OCI-LY7 (cell line): ENCODE measurements around the gene C4orf50. TPM values are rescaled to one million over a fixed set of nuclear protein-coding genes. Genes with fewer than 3 reads are reported as not detected.

Source experiments
- BruUV-seq: library from RNA; stranded (reverse); fragments of 400-500 nt; replicated peaks from 2 replicates; lab custom pipeline; 2021; lab: Mats Ljungman, UMichigan
- CTCF ChIA-PET: fragments of 300-600 bp; sonication (Branson Sonifier 250); formaldehyde crosslinking; loops from one replicate; lab custom pipeline; 2022; ENCODE audit warnings: antibody characterized with exemption; ENCODE audit not compliant: unreplicated experiment; lab: Charles Lee
- POLR2A ChIA-PET: fragments of 300-600 bp; sonication (Branson Sonifier 250); formaldehyde crosslinking; loops from one replicate; lab custom pipeline; 2022; ENCODE audit warnings: antibody characterized with exemption; lab: Charles Lee
- DNase-seq: peaks from one replicate; pipeline ENCODE4 v3.0.0-alpha.2; 2015; ENCODE audit warnings: low spot score
- H2AFZ ChIP-seq: fragments of 200-600 bp; sonication (generic), shearing (Covaris generic); 2 replicates; pipeline ENCODE4 v1.6.1; 2014; ENCODE audit warnings: mild to moderate bottlenecking, antibody characterized with exemption, low read length, moderate library complexity
- H3K27ac ChIP-seq: fragments of 200-600 bp; sonication (generic); 2 replicates; pipeline ENCODE4 v1.5.1; 2014; ENCODE audit warnings: mixed run types, low read depth, mild to moderate bottlenecking, moderate library complexity, low read length, inconsistent platforms; ENCODE audit not compliant: poor library complexity, severe bottlenecking
- H3K36me3 ChIP-seq: fragments of 200-600 bp; sonication (generic); 2 replicates; pipeline ENCODE4 v1.6.1; 2014; ENCODE audit warnings: mild to moderate bottlenecking, antibody characterized with exemption, low read length, moderate library complexity, mixed read lengths; ENCODE audit not compliant: insufficient read depth
- H3K4me1 ChIP-seq: fragments of 200-600 bp; sonication (generic); 2 replicates; pipeline ENCODE4 v1.5.1; 2014; ENCODE audit warnings: mild to moderate bottlenecking, low read length; ENCODE audit not compliant: insufficient read depth, poor library complexity, severe bottlenecking
- H3K4me2 ChIP-seq: fragments of 200-600 bp; sonication (generic); 2 replicates; pipeline ENCODE4 v1.6.1; 2014; ENCODE audit warnings: mild to moderate bottlenecking, low read length
- H3K4me3 ChIP-seq: fragments of 200-600 bp; sonication (generic); 2 replicates; pipeline ENCODE4 v1.5.1; 2014; ENCODE audit warnings: mild to moderate bottlenecking, low read depth, low read length; ENCODE audit not compliant: poor library complexity, severe bottlenecking
- H3K79me2 ChIP-seq: fragments of 200-600 bp; sonication (generic); 2 replicates; pipeline ENCODE4 v1.6.1; 2016; ENCODE audit warnings: low read depth, mild to moderate bottlenecking, low read length, moderate library complexity, mixed read lengths; ENCODE audit not compliant: insufficient read depth
- H3K9me2 ChIP-seq: fragments of 200-600 bp; sonication (generic); 2 replicates; pipeline ENCODE4 v1.6.1; 2016; ENCODE audit warnings: mild to moderate bottlenecking, low read length, mixed read lengths; ENCODE audit not compliant: insufficient read depth
- H3K9me3 ChIP-seq: fragments of 200-600 bp; sonication (generic); 2 replicates; pipeline ENCODE4 v1.6.1; 2014; ENCODE audit warnings: mild to moderate bottlenecking, mixed run types, low read length, mixed read lengths
- H4K20me1 ChIP-seq: fragments of 200-600 bp; sonication (generic); 2 replicates; pipeline ENCODE4 v1.6.1; 2014; ENCODE audit warnings: mild to moderate bottlenecking, antibody characterized with exemption, low read length, moderate library complexity, mixed read lengths; ENCODE audit not compliant: insufficient read depth
- EZH2phosphoT487 ChIP-seq: fragments of 200-600 bp; sonication (generic); IDR thresholded peaks from 2 replicates; pipeline ENCODE4 v1.6.1; 2018; ENCODE audit warnings: low read depth, borderline replicate concordance, mild to moderate bottlenecking, mixed run types, antibody characterized with exemption, low read length, moderate library complexity, mixed read lengths
- intact Hi-C: fragments of 100-400 bp; cut with micrococcal nuclease; formaldehyde crosslinking; loops from one replicate; pipeline ENCODE4 v1.10.0; 2022; ENCODE audit not compliant: unreplicated experiment
- total RNA-seq, 2 experiments: library from RNA; depleted of rRNA in 1 of 2; stranded (reverse); fragments of >200 nt in 1 of 2; shearing (Covaris generic) in 1 of 2; gene quantifications; 2 replicates each; pipeline ENCODE4 v1.2.3, GENCODE V29; 2014 to 2022
- TF ChIP-seq, protein P1 (sequence below): fragments of 200-600 bp; sonication (generic); conservative IDR thresholded peaks from 2 replicates; pipeline ENCODE4 v1.5.1; 2014; ENCODE audit warnings: mild to moderate bottlenecking, antibody characterized with exemption, low read length, moderate library complexity, mixed read lengths

The C4orf50 gene
- total RNA-seq, 2 experiments from 2014 or later, result 0.06 TPM; not detected in 1

- BruUV-seq, result no TSS peak
- no peak overlapping the region for H2AFZ ChIP-seq
- ChIA-PET CTCF (no interaction called here), POLR2A (no interaction called here)
- H3K36me3 ChIP-seq, result no peaks in the 10 kb centered on the region
- no peak overlapping the region for H3K27ac ChIP-seq
- no peaks in the 10 kb centered on the region for H3K79me2 ChIP-seq
- DNase-seq, result no peak
- H3K9me3 ChIP-seq, result peaks cover 6% of the 10 kb centered on the region; the same call in 1 of the 2 replicates
- no peaks in the 10 kb centered on the region for H3K9me2 ChIP-seq
- H3K4me2 ChIP-seq, result no peak overlapping the region
- intact Hi-C loops, result no loop called here
- TF ChIP-seq EZH2phosphoT487, result no peak
- TF ChIP-seq, protein P1, sequence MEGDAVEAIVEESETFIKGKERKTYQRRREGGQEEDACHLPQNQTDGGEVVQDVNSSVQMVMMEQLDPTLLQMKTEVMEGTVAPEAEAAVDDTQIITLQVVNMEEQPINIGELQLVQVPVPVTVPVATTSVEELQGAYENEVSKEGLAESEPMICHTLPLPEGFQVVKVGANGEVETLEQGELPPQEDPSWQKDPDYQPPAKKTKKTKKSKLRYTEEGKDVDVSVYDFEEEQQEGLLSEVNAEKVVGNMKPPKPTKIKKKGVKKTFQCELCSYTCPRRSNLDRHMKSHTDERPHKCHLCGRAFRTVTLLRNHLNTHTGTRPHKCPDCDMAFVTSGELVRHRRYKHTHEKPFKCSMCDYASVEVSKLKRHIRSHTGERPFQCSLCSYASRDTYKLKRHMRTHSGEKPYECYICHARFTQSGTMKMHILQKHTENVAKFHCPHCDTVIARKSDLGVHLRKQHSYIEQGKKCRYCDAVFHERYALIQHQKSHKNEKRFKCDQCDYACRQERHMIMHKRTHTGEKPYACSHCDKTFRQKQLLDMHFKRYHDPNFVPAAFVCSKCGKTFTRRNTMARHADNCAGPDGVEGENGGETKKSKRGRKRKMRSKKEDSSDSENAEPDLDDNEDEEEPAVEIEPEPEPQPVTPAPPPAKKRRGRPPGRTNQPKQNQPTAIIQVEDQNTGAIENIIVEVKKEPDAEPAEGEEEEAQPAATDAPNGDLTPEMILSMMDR, result no peak
- H3K4me1 ChIP-seq, result no peaks in the 10 kb centered on the region
- no peaks in the 10 kb centered on the region for H4K20me1 ChIP-seq
- H3K4me3 ChIP-seq, result no peak overlapping the region
These were observed 46.2 kb upstream of the C4orf50 start for GRCh38 chr4:6064383-6064782.

DNA sequence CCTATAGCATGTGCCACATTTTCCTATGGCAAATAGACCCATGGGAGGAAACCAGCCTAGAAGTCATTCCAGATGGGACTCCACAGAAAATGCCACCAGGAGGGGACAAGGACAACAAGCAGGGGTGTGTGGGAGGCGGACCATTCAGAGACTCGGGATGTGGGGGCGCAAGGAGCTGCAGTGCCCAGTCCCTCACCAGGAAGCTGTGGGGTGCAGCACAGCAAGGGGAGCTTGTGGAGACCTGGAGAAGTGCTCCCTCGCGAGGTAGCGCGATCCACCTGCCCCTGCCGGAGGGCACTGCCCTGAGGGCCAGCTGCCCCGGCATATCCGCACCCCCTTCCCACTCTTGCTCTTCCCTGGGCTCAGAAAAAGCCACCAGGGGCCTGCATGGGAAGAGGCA, 45.5 kb upstream of the C4orf50 start:
- intact Hi-C loops, result no loop called here
- Histone ChIP-seq H3K4me1 (no peaks in the 10 kb centered on the region), H3K79me2 (no peaks in the 10 kb centered on the region), H3K4me3 (no peak overlapping the region), H3K36me3 (no peaks in the 10 kb centered on the region), H4K20me1 (no peaks in the 10 kb centered on the region), H3K27ac (no peak overlapping the region), H3K4me2 (no peak overlapping the region), H3K9me2 (no peaks in the 10 kb centered on the region), H3K9me3 (peaks cover 13% of the 10 kb centered on the region; the same call in 1 of the 2 replicates), H2AFZ (no peak overlapping the region)
- no peak for DNase-seq
- ChIA-PET POLR2A (no interaction called here), CTCF (no interaction called here)
- TF ChIP-seq EZH2phosphoT487, result no peak
- TF ChIP-seq, protein P1, result no peak
- BruUV-seq, result no TSS peak

GRCh38 chr4:6062133-6062532, 43.9 kb upstream of the C4orf50 start:
- peaks cover 23% of the 10 kb centered on the region; the same call in 1 of the 2 replicates for H3K9me3 ChIP-seq
- no peak for DNase-seq
- intact Hi-C loops, result no loop called here

More at GRCh38 chr4:6062133-6062532, 43.9 kb upstream of the C4orf50 start:
- Histone ChIP-seq H4K20me1 (no peaks in the 10 kb centered on the region), H3K27ac (no peak overlapping the region), H2AFZ (no peak overlapping the region), H3K9me2 (no peaks in the 10 kb centered on the region), H3K36me3 (no peaks in the 10 kb centered on the region), H3K4me2 (no peak overlapping the region), H3K4me1 (no peaks in the 10 kb centered on the region), H3K4me3 (no peak overlapping the region), H3K79me2 (no peaks in the 10 kb centered on the region)
- ChIA-PET POLR2A (no interaction called here), CTCF (no interaction called here)
- BruUV-seq, result no TSS peak
- TF ChIP-seq, protein P1, result no peak
- no peak for TF ChIP-seq EZH2phosphoT487
